ENCODE data around the gene BCAS3.

The BCAS3 gene

GRCh38 chr17:61289408-61290385 is 612.0 kb downstream of the BCAS3 start:
- no peak overlapping the region for H3K4me3 ChIP-seq (replicated peaks; ENCODE audit: low read depth, low read length)
- DNase-seq (ENCODE audit: low read depth): no peak
- no peak for TF ChIP-seq CTCF (IDR thresholded peaks at IDR 0.05; ENCODE audit: low read length, missing control alignments)

- peak; percentile 29 for DNase-seq (ENCODE audit: low read depth)
- no peak for TF ChIP-seq CTCF (IDR thresholded peaks at IDR 0.05; ENCODE audit: low read length, missing control alignments)
Observed at GRCh38 chr17:61291451-61292285, 614.0 kb downstream of the BCAS3 start.

GRCh38 chr17:61294286-61294685 is 616.6 kb downstream of the BCAS3 start:
- no peak overlapping the region for H3K4me3 ChIP-seq (replicated peaks; ENCODE audit: low read depth, low read length)
- TF ChIP-seq CTCF (IDR thresholded peaks at IDR 0.05; ENCODE audit: low read length, missing control alignments): no peak
- no peak for DNase-seq (ENCODE audit: low read depth)

More at GRCh38 chr17:61291451-61292285, 614.0 kb downstream of the BCAS3 start:
- H3K4me3 ChIP-seq (replicated peaks; ENCODE audit: low read depth, low read length): no peak overlapping the region

GRCh38 chr17:61294777-61295176 is 617.1 kb downstream of the BCAS3 start:
- TF ChIP-seq CTCF (IDR thresholded peaks at IDR 0.05; ENCODE audit: low read length, missing control alignments): no peak
- peak; percentile 51 for DNase-seq (ENCODE audit: low read depth)
- H3K4me3 ChIP-seq (replicated peaks; ENCODE audit: low read depth, low read length): no peak overlapping the region

GRCh38 chr17:61296058-61296457 is 618.4 kb downstream of the BCAS3 start:
- no peak for TF ChIP-seq CTCF (IDR thresholded peaks at IDR 0.05; ENCODE audit: low read length, missing control alignments)
- no peak overlapping the region for H3K4me3 ChIP-seq (replicated peaks; ENCODE audit: low read depth, low read length)
- DNase-seq (ENCODE audit: low read depth): no peak

GRCh38 chr17:61299517-61300513 is 622.2 kb downstream of the BCAS3 start:
- no peak for TF ChIP-seq CTCF (IDR thresholded peaks at IDR 0.05; ENCODE audit: low read length, missing control alignments)
- no peak for DNase-seq (ENCODE audit: low read depth)

More at GRCh38 chr17:61299517-61300513, 622.2 kb downstream of the BCAS3 start:
- H3K4me3 ChIP-seq (replicated peaks; ENCODE audit: low read depth, low read length): no peak overlapping the region
